GM18498 (cell line): ENCODE data around the gene SUMO3.

ENCODE experiments used
- ATAC-seq: cut with Tn5 transposase; IDR thresholded peaks from one replicate; pipeline ENCODE4 v1.9.1; 2021; ENCODE audit warnings: mild to moderate bottlenecking, moderate library complexity; ENCODE audit not compliant: unreplicated experiment

Gene SUMO3

DNA sequence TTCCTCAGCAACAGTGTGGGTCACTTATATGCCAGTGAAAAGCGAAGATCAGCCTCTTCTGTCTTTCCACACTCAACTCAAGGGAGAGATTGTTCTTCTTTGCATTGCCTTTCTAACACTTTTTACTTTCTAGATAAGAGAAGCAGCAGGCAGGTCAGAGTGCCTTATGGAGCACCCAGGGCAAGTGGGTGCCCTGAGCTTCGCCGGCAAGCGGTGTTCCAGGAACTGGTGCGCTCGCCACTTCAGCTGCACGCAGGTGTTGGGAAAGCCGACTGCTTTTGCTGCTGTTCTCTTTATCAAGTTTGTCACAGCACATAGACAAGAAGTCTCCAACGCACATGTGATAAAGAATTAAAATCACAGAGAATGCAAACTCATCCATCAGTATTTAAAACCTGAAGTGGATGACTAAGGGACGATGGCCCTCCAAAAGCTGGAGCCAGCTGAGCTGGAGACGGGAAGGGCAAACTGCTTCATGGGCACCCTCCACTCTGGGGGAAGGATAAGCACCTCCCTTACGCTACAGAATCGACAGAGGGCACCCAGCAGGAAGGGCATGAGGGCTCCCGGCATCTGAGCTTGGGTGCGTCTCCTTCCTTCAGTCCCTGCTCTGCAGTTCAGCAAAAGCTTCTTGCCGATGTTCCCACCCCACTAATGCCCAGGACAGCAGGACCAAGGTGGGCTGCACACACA lies 36.9 kb downstream of the SUMO3 start:
- ATAC-seq = no peak

GRCh38 chr21:44780137-44780502 lies 37.7 kb downstream of the SUMO3 start:
- no peak for ATAC-seq

DNA sequence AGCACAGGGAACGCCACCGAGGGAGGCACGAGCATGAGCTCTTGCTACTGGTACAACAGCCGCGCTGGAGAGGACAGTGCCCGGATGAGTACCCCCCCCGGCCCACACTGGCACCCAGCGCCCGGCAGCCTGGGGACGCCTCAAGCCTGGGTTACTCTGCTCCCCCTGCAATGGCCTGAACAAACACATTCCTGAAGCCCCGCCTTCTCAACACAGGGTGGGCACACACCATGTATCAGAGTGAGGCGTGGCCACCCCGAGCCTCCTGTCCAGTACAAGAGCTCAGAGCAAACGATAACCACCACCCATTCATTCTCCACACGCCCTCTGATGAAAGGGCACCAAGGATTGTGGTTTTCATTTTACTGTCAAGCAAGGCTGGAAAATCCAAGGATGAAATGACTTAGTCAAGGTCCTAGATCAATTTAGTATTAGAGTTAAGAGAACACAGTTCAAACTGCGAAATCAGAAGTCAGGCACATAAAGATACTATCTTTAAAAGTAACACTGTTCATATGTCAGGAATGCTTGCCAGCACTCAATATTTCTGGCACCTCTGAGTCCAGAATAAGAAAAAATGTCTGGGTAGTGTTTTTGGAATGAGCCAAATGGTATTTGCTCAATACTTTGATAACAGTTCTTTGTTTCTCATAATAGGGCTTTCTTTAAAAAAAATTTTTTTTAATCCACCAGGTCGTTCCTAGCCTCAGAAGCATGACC lies 38.3 kb downstream of the SUMO3 start:
- ATAC-seq = no peak

- ATAC-seq = no peak
These were observed 38.9 kb downstream of the SUMO3 start for GRCh38 chr21:44778983-44779382.

- no peak for ATAC-seq
These were observed 39.4 kb downstream of the SUMO3 start for GRCh38 chr21:44778499-44778911.

DNA sequence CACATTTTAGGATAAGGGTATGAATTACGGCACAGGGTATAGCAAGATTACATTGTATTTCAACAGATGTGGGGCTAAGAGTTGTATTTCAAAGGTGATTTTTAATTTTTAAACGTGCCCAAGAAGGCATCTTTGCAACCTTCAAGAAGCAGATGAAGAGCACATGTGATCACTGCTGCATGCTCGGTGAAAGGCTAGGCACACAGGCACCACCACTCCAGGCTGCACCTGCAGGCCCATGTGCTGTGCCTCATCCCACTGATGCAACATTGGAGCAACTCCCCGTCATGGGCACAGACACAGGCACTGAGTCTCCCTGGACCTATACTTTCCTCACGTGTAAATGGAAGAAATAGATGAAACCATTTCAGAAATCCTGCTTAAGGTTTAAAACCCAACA lies 39.8 kb downstream of the SUMO3 start:
- ATAC-seq = no peak

DNA sequence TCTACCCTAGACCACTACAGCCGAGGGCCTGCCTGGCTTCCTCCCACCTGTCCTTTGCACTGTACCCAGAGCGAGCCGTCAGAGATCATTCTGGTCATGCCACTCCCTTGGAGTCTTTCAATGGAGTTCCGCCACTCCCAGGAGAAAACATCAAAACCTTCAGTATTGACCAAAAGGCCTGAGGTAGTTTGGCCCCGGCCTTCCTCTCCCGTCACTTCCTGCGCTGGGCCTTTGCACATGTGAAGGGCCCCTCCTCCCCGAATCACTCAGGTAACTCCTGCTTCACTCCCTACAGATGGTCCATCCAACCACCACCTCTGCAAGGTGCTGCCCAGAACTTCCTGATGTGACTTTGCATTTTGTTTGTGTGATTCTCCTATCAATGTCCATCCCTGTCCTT lies 42.9 kb downstream of the SUMO3 start:
- no peak for ATAC-seq

GRCh38 chr21:44773291-44773932 lies 44.5 kb downstream of the SUMO3 start:
- no peak for ATAC-seq

- no peak for ATAC-seq
These were observed 45.9 kb downstream of the SUMO3 start for GRCh38 chr21:44771896-44772525.

DNA sequence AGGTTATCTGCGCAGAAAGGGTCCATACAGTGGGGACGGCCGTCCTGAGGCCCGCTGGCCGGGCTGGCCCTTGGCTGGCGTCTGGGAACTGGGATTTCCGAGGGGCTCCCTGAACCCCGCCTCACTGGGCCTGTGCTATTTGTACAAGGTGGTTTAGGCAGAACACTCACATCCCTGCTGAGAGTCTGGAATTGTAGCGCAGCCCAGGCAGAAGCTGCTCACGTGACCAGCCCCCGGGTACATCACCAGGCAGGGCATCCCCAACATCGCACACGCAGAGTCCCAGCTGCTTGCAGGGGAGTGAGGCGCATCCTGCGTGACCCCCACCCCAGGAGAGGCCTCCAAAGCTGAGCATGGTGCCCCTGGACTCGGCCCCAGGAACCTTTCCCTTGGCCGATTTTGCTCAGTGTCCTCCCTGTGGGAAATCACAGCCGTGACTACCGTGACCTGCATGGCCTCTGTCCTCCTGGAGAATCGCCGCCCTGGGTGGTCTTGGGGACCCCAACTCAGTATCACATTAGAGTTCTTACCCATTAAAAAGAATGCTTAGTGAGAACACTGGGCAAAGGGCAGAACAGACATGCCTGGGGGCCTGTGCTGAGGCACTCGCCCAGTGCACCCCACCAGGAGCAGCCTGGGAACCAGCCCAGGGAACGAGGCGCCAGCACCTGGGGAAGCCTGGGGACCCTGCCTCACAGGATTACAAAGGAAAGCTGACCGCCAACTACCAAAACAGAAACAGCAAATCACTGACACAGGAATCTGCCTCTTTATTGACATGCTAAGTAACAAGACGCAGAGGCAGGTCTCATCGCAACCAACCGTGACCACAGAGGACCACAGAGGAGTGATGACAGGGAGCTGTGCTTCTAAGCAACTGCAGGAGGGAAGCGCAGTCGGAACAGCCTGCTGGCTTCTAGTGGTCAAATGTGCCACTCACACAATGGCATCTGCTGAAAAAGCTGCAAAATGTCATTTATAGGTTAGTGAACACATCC lies 49.7 kb downstream of the SUMO3 start:
- ATAC-seq = no peak

DNA sequence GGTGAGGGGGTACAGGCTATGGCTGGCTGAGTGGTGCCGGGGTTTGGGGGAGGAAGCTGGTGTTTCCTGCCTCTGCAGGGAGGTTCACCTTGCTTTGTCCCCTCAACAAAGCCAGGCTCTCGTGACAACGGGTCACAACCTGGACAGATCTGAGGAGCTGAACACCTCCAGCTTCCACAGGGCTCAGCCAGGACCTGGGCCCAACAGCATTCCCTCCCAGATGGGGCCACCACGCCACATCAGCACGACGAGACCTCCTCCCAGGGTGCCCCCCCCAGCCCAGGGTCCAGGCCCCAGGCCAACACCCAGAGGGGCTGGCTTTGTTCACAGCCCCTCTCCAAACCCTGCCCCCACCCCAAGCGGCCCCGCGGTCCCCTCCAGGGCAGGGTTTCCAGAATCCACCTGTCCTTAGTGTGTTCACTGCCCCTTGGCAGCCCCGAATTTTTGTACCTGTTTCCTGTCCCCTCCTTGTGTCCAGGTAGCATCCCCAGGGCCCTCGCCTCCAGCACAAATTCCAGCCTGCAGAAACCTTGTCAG lies 51.0 kb downstream of the SUMO3 start:
- ATAC-seq = no peak

DNA sequence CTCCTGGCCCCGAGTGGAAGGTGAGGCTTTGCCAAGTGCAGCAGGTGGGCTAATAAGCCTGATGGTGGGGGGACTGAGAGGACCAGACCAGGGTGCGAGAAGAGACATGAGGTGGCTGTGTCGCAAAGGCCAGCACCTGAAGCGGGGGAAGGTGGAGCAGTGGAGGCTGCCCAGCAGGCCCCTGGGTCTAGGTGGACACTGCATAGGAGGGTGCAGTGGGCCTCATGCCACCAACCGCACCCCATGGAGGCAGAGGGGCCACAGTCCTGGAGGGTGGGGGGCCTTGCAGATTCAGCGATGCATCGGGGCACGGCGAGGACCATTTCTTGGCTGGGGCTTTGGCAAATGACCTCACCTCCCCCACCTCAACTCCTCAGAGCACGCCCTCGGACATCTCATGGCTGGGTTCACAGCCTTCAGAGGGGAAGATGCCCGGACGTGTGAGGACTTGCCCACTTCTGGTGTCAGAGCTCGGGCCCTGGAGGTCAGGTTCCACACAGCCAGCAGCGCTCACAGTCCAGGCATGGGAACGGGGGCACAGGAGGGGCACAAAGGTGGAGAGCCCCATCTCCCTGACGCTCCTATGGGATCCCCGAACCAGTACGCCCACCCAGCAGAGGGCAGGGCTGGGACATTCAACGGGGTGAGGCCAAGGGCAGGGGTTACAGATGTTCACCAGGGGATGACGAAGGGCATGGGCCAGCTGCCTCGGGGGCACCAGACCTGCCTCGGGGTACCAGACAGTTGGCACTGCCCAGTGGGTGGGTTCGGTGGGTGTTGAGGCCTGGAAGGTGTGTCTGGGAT lies 51.6 kb downstream of the SUMO3 start:
- ATAC-seq = no peak

DNA sequence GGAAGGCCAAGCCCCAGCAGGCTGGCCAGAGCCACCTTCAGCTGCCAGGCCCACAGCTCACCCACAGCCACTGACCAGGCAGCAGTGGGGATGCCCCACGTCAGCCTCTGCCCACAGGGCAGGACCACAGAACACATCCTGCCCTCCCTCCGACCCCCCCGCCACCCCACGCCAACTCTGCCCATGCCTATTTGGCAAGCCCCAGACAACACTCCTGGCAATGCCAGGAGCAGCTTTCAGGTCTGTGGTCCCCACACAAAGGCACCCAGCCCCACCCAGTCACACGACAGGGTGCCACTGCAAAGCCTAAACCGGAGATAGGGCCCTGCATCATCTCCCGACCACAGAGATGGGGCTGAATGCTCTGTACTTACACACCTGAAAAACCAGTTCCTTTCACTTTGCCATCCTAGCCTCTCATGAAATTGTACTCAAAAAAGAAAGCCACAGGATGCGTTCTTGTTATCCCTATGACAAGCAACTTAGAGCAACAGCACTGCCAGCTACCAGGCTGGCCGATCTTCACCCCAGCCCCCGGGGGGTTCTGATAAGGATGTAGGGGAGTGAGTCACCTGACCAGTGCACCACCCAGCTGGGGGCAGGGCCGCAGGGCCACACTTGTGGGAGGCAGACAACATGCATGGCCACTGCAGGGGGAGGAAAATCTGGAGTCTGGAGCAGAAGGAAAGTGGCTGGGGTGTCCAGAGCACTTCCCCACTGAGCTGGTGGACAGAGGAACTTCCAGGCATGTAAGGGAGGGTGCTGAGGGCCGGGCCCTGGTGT lies 52.4 kb downstream of the SUMO3 start:
- no peak for ATAC-seq

GRCh38 chr21:44764319-44765230 lies 53.3 kb downstream of the SUMO3 start:
- no peak for ATAC-seq

DNA sequence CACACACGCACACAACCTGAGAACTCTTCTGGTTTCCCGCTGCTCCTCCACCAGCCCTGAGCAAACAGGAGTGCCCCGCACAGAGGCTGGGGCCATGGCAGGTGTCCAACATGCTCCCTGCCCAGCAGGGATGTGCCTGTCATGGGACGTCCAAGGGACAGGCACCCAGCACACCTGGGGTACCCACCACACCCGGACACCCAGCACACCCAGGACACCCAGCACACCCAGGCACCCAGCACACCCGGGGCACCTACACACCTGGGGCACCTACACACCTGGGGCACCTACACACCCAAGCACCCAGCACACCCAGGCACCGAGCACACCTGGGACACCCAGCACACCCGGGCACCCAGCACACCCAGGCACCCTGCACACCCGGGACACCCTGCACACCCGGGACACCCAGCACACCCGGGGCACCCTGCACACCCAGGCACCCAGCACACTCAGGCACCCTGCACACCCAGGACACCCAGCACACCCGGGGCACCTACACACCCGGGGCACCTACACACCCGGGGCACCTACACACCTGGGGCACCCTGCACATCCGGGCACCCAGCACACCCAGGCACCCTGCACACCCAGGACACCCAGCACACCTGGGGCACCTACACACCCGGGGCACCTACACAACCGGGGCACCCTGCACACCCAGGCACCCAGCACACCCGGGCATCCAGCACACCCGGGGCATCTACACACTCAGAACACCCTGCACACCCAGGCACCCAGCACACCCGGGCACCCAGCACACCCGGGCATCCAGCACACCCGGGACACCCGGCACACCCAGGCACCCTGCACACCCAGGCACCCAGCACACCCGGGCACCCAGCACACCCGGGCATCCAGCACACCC lies 54.2 kb downstream of the SUMO3 start:
- ATAC-seq = no peak

DNA sequence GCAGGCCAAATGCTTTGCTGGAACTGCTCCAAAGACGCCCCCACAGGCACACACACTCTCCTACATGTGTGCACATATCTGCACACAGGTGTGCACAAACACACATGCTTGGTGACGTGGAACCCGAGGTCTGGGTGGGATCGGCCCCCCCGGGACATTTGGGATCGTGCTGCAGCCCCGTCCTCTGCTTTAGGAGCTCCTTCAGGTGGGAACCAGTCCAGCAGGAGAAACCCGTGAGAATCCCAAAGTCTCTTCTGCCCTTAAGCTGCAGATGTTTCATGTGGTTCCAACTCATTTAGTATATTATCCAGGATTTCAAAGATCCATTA lies 54.8 kb downstream of the SUMO3 start:
- no peak for ATAC-seq
